Right lobe of liver (tissue), 6 donors: Measurements from ENCODE around the gene ZCCHC17. TPM values are rescaled to one million over a fixed set of nuclear protein-coding genes. Genes with fewer than 3 reads are reported as not detected.

Source experiments
- ATAC-seq, 4 donors: fragments of 200-7000 bp; cut with Tn5 transposase; one replicate each; pipeline ENCODE4 v1.9.1; 2020; ENCODE audit warnings: mild to moderate bottlenecking in 4 of 4, moderate library complexity in 4 of 4
- DNase-seq, 3 donors: peaks; one replicate each; pipeline ENCODE4 v3.0.0-alpha.2; 2020
- H3K27ac ChIP-seq, 3 donors: fragments of 200-600 bp; one replicate each; pipeline ENCODE4 v1.8.0; 2022
- H3K27me3 ChIP-seq, 2 donors: fragments of 200-600 bp; one replicate each; pipeline ENCODE4 v1.8.0; 2022
- H3K36me3 ChIP-seq, 4 donors: fragments of 200-600 bp; sonication (generic) in 1 of 4; one replicate each; pipeline versions ENCODE4 v1.5.1 to v1.8.0; 2017 to 2022; ENCODE audit warnings: control low read depth in 1 of 4
- H3K4me1 ChIP-seq, 4 donors: fragments of 200-600 bp; sonication (generic) in 1 of 4; one replicate each; pipeline versions ENCODE4 v1.5.1 to v1.8.0; 2017 to 2022; ENCODE audit warnings: control low read depth in 1 of 4
- H3K4me3 ChIP-seq, 3 donors: fragments of 200-600 bp; one replicate each; pipeline ENCODE4 v1.8.0; 2022
- H3K9me3 ChIP-seq, 4 donors: fragments of 200-600 bp; sonication (generic) in 1 of 4; one replicate each; pipeline versions ENCODE4 v1.5.1 to v1.8.0; 2017 to 2022; ENCODE audit warnings: control low read depth in 1 of 4
- POLR2A ChIP-seq: fragments of 450-650 bp; IDR thresholded peaks from one replicate; pipeline ENCODE4 v1.6.1; 2017; ENCODE audit warnings: antibody characterized with exemption, mild to moderate bottlenecking
- WGBS: methylation state at CpG from one replicate; pipeline ENCODE4 v1.1.6; 2018; ENCODE audit warnings: low coverage, low lambda C conversion rate; ENCODE audit not compliant: insufficient coverage; ENCODE audit errors: missing lambda C conversion rate; 5-methylcytosine and 5-hydroxymethylcytosine counted together
- intact Hi-C, 2 donors: fragments of 100-400 bp; cut with DNase I; formaldehyde crosslinking; loops; one replicate each; pipeline versions ENCODE4 v1.11.2 to v1.14.1; 2022
- total RNA-seq, 6 experiments: library from RNA; depleted of rRNA in 2 of 6; stranded (reverse); fragments of >200 nt in 2 of 6; fragmentation: NEBNext Ultra II Directional in 3 of 6; extraction: Animal tissue kit (Norgen Biotek cat#: 25700) in 3 of 6; gene quantifications; one replicate each; pipeline versions ENCODE4 v1.1.0 to v1.2.4, GENCODE V29; 2016 to 2023
- TF ChIP-seq, protein P1 (sequence below), 4 donors: fragments of 200-600 bp in 3 of 4; fragments of 450-650 bp in 1 of 4; IDR thresholded peaks; one replicate each; pipeline versions ENCODE4 v1.5.1 to v1.8.0; 2016 to 2022; ENCODE audit warnings: antibody characterized with exemption in 4 of 4, mild to moderate bottlenecking in 2 of 4
- donor health status: DM: no; HTN: yes; CAD: no.
- donor health status: DM: no; HTN: no; CAD: no.
- donor health status: DM: no; HTN: no; CAD: no.
- donor health status: DM: no; HTN: yes; CAD: no.
- donor health status: DM: no; HTN: yes; CAD: no.

The ZCCHC17 gene
- total RNA-seq, 6 experiments from 2014 or later, result 6.3 to 9.9 (median 7.3) TPM

DNA sequence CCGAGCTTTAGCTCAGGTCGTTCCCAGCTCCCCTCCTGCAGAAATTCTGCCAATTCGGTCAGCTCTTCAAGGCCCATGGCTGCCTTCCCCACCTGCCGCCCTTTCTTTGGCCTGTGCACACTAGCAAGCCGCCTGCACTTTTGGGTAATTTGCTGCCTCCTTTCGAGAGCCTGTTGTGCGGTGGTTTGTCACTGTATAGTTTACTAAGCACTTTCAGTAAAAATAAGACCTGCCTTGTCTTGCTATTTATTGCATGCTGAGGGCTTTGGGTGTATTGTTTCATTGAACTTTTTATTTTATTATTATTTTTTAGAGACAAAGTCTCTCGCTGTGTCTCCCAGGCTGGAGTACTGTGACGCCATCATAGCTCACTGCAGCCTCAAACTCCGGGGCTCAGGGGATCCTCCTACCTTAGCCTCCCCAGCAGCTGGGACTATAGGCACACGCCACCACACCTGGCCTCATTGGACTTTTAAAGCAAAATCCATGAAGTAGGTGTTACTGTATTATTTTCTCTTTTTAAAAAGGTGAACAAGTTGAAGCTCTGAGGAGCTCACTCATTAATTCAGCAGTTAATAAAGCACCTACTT, 77.2 kb downstream of the ZCCHC17 start:
- no peak for TF ChIP-seq POLR2A
- TF ChIP-seq, protein P1, sequence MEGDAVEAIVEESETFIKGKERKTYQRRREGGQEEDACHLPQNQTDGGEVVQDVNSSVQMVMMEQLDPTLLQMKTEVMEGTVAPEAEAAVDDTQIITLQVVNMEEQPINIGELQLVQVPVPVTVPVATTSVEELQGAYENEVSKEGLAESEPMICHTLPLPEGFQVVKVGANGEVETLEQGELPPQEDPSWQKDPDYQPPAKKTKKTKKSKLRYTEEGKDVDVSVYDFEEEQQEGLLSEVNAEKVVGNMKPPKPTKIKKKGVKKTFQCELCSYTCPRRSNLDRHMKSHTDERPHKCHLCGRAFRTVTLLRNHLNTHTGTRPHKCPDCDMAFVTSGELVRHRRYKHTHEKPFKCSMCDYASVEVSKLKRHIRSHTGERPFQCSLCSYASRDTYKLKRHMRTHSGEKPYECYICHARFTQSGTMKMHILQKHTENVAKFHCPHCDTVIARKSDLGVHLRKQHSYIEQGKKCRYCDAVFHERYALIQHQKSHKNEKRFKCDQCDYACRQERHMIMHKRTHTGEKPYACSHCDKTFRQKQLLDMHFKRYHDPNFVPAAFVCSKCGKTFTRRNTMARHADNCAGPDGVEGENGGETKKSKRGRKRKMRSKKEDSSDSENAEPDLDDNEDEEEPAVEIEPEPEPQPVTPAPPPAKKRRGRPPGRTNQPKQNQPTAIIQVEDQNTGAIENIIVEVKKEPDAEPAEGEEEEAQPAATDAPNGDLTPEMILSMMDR (IDR thresholded peaks at IDR 0.05), result no peak
- Histone ChIP-seq H3K9me3 (no peaks in the 10 kb centered on the region), H3K27me3 (no peaks in the 10 kb centered on the region), H3K4me3 (peak overlapping the region in 1 of 3 donors; percentile 46), H3K4me1 (peaks cover 0 to 36% (median 13%) of the 10 kb centered on the region in 4 donors), H3K27ac (no peak overlapping the region), H3K36me3 (no peaks in the 10 kb centered on the region)
- ATAC-seq, result no peak
- no peak for DNase-seq
- intact Hi-C loops, result no loop called here
- 49% methylated on average over 11 of the region's 11 CpGs for WGBS

GRCh38 chr1:31374511-31375196, 77.8 kb downstream of the ZCCHC17 start:
- H3K9me3 ChIP-seq, result no peaks in the 10 kb centered on the region
- no peaks in the 10 kb centered on the region for H3K36me3 ChIP-seq
- no peaks in the 10 kb centered on the region for H3K27me3 ChIP-seq
- TF ChIP-seq, protein P1 (IDR thresholded peaks at IDR 0.05), result no peak
- H3K4me3 ChIP-seq, result no peak overlapping the region
- ATAC-seq, result no peak
- DNase-seq, result no peak
- intact Hi-C loops, result no loop called here
- 93% methylated on average over 3 of the region's 7 CpGs for WGBS
- H3K4me1 ChIP-seq, result peaks cover 0 to 30% (median 12%) of the 10 kb centered on the region in 4 donors
- no peak overlapping the region for H3K27ac ChIP-seq

GRCh38 chr1:31376375-31377134, 79.7 kb downstream of the ZCCHC17 start:
- intact Hi-C loops, result no loop called here
- Histone ChIP-seq H3K36me3 (no peaks in the 10 kb centered on the region), H3K9me3 (no peaks in the 10 kb centered on the region), H3K27me3 (no peaks in the 10 kb centered on the region), H3K4me1 (peaks cover 0 to 22% (median 10%) of the 10 kb centered on the region in 4 donors), H3K4me3 (no peak overlapping the region), H3K27ac (no peak overlapping the region)
- DNase-seq, result no peak
- no peak for TF ChIP-seq POLR2A
- ATAC-seq, result no peak
- 80% methylated on average over 7 of the region's 8 CpGs for WGBS

GRCh38 chr1:31377364-31377863, 80.6 kb downstream of the ZCCHC17 start:
- DNase-seq (no peak), ATAC-seq (no peak)
- no peak overlapping the region for H3K27ac ChIP-seq
- intact Hi-C loops, result no loop called here
- WGBS, result 94% methylated on average over 3 of the region's 3 CpGs
- H3K9me3 ChIP-seq, result no peaks in the 10 kb centered on the region
- no peaks in the 10 kb centered on the region for H3K36me3 ChIP-seq
- no peak overlapping the region for H3K4me3 ChIP-seq
- no peaks in the 10 kb centered on the region for H3K27me3 ChIP-seq
- TF ChIP-seq, protein P1 (IDR thresholded peaks at IDR 0.05), result no peak
- no peak for TF ChIP-seq POLR2A
- H3K4me1 ChIP-seq, result peaks cover 0 to 14% (median 5%) of the 10 kb centered on the region in 4 donors

DNA sequence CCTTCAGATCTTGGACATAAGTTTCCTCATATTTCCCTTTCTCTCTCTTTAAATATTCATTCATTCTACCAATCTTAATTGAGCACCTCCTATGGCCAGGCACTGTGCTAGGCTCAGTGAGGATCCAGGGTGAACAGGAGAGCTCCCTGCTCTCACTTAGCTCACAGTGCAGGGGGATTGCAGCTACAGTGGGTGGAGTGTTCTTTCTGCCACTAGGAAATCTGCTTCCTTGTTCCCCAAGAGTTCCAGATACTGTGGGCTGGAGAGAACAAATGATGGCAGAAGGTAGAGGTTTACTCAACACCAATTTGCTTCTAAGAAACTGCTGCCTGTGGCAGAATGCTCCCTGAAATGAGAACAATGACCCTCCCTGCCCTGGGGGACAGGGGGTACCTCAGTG, 81.2 kb downstream of the ZCCHC17 start:
- intact Hi-C loops, result no loop called here
- no peaks in the 10 kb centered on the region for H3K36me3 ChIP-seq
- no peaks in the 10 kb centered on the region for H3K27me3 ChIP-seq
- TF ChIP-seq POLR2A, result no peak
- TF ChIP-seq, protein P1 (IDR thresholded peaks at IDR 0.05), result no peak
- no peak overlapping the region for H3K4me3 ChIP-seq
- no peak for DNase-seq
- H3K4me1 ChIP-seq, result peaks cover 0 to 8% (median 3%) of the 10 kb centered on the region in 4 donors
- H3K27ac ChIP-seq, result no peak overlapping the region
- no peak for ATAC-seq
- H3K9me3 ChIP-seq, result no peaks in the 10 kb centered on the region
